AG10803 (cell line): Measurements from ENCODE around the gene F8.
"Not testable (repeated sequence)": the region's sequence is repeated elsewhere in the genome, so short reads cannot be mapped to it uniquely, and the experiment has no call there.

Source experiments
- DNase-seq: peaks from one replicate; pipeline ENCODE4 v3.0.0; 2010; ENCODE audit warnings: low read depth
- H3K4me3 ChIP-seq: 2 replicates; pipeline ENCODE4 v1.5.1; 2011; ENCODE audit warnings: mild to moderate bottlenecking, low read length, control low read depth
- CTCF ChIP-seq: conservative IDR thresholded peaks from 2 replicates; pipeline ENCODE4 v1.5.1; 2011; ENCODE audit warnings: mild to moderate bottlenecking, low read length, control low read depth, inconsistent platforms

F8 gene

GRCh38 chrX:154890990-154891639, 131.4 kb downstream of the F8 start:
- no peak overlapping the region for H3K4me3 ChIP-seq
- DNase-seq: peak; percentile 0
- no peak for TF ChIP-seq CTCF

- not testable (repeated sequence) for DNase-seq
Measured at GRCh38 chrX:154886789-154887221, 135.7 kb downstream of the F8 start.

GRCh38 chrX:154886069-154886788, 136.3 kb downstream of the F8 start, which contains the start of gene F8A1:
F8A1 (plus strand) TSS chrX:154886355; CDS start chrX:154886375, 20 bp downstream.
- DNase-seq: not testable (repeated sequence)
- peak within 1 kb of the TSS; percentile 34 for H3K4me3 ChIP-seq

More at GRCh38 chrX:154886789-154887221, 135.7 kb downstream of the F8 start:
- not testable (repeated sequence) for H3K4me3 ChIP-seq

- not testable (repeated sequence) for DNase-seq, H3K4me3 ChIP-seq
Measured at GRCh38 chrX:154885549-154885948, 137.0 kb downstream of the F8 start.

GRCh38 chrX:154885057-154885456, 137.5 kb downstream of the F8 start:
- not testable (repeated sequence) for H3K4me3 ChIP-seq, DNase-seq

GRCh38 chrX:154884069-154884468, 138.5 kb downstream of the F8 start:
- H3K4me3 ChIP-seq, DNase-seq: not testable (repeated sequence)

GRCh38 chrX:154873329-154873728, 149.2 kb downstream of the F8 start:
- no peak for DNase-seq
- no peak for TF ChIP-seq CTCF
- H3K4me3 ChIP-seq: no peak overlapping the region

- not testable (repeated sequence) for H3K4me3 ChIP-seq, DNase-seq
Measured at GRCh38 chrX:154868522-154868921, 154.0 kb downstream of the F8 start.

GRCh38 chrX:154855256-154855655, 167.3 kb downstream of the F8 start:
- TF ChIP-seq CTCF: no peak
- DNase-seq: no peak
- no peak overlapping the region for H3K4me3 ChIP-seq

- no peak for TF ChIP-seq CTCF
- DNase-seq: no peak
- no peak overlapping the region for H3K4me3 ChIP-seq
Measured at GRCh38 chrX:154850957-154851611, 171.4 kb downstream of the F8 start.
